Spleen (tissue), 7 donors: ENCODE measurements around the gene PIAS1.

Source experiments
- POLR2A ChIP-seq, 3 donors: fragments of 450-650 bp; IDR thresholded peaks; one replicate each; pipeline ENCODE4 v1.5.1; 2017; ENCODE audit warnings: antibody characterized with exemption in 3 of 3, mild to moderate bottlenecking in 1 of 3
- POLR2AphosphoS5 ChIP-seq, 3 donors: sonication (generic); formaldehyde crosslinking; IDR thresholded peaks; one replicate each; pipeline ENCODE4 v1.5.1; 2017; ENCODE audit warnings: antibody characterized with exemption in 3 of 3
- TF ChIP-seq, protein P1 (sequence below), 11 experiments: fragments of 200-600 bp in 7 of 11; fragments of 450-650 bp in 4 of 11; sonication (generic) in 4 of 11; IDR thresholded peaks in 8 of 11; conservative IDR thresholded peaks in 3 of 11; 1 replicate in 7 of 11; 2 replicates in 4 of 11; pipeline versions ENCODE4 v1.4.0 to v1.8.0; 2016 to 2021; ENCODE audit warnings: antibody characterized with exemption in 11 of 11, inconsistent platforms in 4 of 11, mild to moderate bottlenecking in 1 of 11
- donor health status: DM: no; HTN: no; CAD: no; lungs with moderate emphysema.
- donor health status: DM: no; HTN: no; CAD: no.
- donor health status: DM: no; HTN: no; CAD: no.

DNA sequence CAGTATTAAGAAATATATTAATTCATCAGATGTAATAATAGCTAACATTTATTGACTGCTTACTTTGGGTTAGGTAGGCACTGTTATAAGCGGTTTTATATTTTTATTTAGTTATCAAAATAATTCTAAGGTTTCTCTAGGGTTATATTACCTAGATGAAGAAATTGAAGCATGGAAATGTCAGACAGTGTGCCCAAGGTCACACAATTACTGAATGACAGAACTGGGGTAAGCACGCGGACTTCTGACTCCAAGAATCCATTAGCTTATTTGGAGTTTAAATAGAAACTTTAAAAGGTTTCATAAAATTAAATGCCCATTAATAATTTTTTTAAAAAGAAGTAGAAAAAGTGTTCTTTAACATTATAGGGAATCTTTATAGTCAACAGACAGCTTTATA lies 76.7 kb downstream of the PIAS1 start:
- TF ChIP-seq, protein P1, sequence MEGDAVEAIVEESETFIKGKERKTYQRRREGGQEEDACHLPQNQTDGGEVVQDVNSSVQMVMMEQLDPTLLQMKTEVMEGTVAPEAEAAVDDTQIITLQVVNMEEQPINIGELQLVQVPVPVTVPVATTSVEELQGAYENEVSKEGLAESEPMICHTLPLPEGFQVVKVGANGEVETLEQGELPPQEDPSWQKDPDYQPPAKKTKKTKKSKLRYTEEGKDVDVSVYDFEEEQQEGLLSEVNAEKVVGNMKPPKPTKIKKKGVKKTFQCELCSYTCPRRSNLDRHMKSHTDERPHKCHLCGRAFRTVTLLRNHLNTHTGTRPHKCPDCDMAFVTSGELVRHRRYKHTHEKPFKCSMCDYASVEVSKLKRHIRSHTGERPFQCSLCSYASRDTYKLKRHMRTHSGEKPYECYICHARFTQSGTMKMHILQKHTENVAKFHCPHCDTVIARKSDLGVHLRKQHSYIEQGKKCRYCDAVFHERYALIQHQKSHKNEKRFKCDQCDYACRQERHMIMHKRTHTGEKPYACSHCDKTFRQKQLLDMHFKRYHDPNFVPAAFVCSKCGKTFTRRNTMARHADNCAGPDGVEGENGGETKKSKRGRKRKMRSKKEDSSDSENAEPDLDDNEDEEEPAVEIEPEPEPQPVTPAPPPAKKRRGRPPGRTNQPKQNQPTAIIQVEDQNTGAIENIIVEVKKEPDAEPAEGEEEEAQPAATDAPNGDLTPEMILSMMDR (IDR thresholded peaks at IDR 0.05 in 8 of 11, conservative IDR thresholded peaks at IDR 0.05 in 3 of 11): no peak
- no peak for TF ChIP-seq POLR2A (IDR thresholded peaks at IDR 0.05)
- no peak for TF ChIP-seq POLR2AphosphoS5 (IDR thresholded peaks at IDR 0.05)
